GM12865 (cell line): ENCODE data around the gene CCDC9B.

Experiments
- DNase-seq: peaks from one replicate; pipeline ENCODE4 v3.0.0; 2010; ENCODE audit warnings: low read depth
- H3K4me3 ChIP-seq: 2 replicates; pipeline ENCODE4 v1.5.1; 2011; ENCODE audit warnings: mild to moderate bottlenecking, low read depth, low read length, control low read depth
- TF ChIP-seq, protein P1 (sequence below): IDR thresholded peaks from 2 replicates; pipeline ENCODE4 v1.5.1; 2011; ENCODE audit warnings: low read length, control low read depth, low read depth, inconsistent platforms; ENCODE audit not compliant: insufficient read depth; ENCODE audit errors: missing control alignments

Gene CCDC9B

DNA sequence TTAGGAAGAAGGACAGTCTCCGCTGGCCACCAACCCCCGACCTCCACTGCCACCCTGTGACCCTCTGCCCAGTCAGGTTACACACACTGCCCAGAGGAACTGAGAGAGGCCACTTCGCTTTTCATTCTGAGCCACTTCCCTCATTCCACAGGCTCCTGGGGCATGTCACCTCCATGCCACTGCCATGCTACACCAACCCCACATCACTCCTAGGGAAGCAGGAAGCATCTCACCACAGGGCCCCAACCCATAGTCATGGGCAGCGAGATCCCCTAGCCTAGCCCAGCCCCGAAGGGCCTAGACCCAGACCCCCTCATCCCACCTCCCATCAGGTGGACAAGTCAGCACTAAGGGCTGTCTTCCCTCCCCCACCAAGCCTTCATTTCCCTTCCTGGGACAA, 34.4 kb downstream of the CCDC9B start:
- H3K4me3 ChIP-seq: peak overlapping the region; percentile 84
- TF ChIP-seq, protein P1, sequence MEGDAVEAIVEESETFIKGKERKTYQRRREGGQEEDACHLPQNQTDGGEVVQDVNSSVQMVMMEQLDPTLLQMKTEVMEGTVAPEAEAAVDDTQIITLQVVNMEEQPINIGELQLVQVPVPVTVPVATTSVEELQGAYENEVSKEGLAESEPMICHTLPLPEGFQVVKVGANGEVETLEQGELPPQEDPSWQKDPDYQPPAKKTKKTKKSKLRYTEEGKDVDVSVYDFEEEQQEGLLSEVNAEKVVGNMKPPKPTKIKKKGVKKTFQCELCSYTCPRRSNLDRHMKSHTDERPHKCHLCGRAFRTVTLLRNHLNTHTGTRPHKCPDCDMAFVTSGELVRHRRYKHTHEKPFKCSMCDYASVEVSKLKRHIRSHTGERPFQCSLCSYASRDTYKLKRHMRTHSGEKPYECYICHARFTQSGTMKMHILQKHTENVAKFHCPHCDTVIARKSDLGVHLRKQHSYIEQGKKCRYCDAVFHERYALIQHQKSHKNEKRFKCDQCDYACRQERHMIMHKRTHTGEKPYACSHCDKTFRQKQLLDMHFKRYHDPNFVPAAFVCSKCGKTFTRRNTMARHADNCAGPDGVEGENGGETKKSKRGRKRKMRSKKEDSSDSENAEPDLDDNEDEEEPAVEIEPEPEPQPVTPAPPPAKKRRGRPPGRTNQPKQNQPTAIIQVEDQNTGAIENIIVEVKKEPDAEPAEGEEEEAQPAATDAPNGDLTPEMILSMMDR: no peak
- DNase-seq: no peak

DNA sequence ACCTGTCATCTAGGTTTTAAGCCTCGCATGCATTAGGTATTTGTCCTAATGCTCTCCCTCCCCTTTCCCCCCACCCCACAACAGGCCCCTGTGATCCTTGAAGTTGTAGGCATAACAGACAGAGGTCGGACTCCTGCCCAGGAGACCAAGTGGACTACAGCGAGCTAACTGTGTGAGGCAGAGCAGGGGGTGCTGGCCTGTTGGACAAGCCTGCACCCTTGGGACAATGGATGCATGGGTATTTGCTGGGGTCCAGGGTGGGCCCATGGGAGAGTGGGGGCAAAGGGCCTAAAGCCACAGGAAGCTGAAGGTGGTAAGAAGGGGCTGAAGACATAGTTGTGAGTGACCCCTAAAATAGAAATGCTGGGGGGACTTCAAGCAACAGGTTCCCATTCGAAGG, 35.5 kb downstream of the CCDC9B start:
- no peak overlapping the region for H3K4me3 ChIP-seq
- TF ChIP-seq, protein P1: no peak
- no peak for DNase-seq

DNA sequence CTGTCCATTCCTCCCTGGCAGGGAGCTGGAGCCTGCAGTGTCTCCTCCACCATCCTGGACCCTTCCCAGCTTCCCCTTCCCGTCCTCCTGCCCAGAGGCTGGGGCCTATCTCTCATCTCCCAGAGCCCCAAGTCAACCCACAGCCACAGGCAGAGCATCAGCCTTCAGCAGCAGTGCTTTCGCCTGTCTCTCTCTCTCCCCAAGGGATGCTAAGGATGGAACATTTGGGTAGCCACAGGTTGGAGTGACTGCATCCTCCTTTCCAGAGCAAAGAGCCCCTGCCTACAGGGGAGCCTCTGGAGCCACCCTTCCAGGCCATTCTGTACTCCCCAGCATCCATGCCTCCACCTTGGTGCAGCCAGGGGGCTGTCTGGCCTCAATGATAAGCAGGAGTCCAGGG, 37.2 kb downstream of the CCDC9B start:
- no peak for DNase-seq
- H3K4me3 ChIP-seq: no peak overlapping the region
- TF ChIP-seq, protein P1: no peak

DNA sequence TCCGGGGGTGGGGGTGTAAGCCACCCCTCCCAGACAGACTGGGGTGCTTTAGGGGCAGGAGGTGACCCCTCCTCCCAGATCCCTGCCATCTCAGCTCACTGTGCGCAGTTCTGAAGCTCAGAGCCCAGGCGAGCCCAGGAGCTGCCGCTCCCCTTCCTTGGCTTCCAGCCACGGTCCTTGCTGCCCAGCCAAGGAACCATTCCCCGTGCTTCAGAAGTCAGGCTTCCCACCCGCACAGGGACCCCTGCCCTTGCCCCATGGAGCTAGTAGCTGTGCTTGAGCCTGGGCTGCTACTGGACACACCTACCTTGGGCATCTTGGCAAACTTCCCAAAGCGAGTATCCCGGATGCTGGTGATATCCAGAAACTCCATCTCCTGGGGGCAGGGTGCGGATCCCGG, 37.8 kb downstream of the CCDC9B start:
- TF ChIP-seq, protein P1: no peak
- DNase-seq: no peak
- H3K4me3 ChIP-seq: no peak overlapping the region

DNA sequence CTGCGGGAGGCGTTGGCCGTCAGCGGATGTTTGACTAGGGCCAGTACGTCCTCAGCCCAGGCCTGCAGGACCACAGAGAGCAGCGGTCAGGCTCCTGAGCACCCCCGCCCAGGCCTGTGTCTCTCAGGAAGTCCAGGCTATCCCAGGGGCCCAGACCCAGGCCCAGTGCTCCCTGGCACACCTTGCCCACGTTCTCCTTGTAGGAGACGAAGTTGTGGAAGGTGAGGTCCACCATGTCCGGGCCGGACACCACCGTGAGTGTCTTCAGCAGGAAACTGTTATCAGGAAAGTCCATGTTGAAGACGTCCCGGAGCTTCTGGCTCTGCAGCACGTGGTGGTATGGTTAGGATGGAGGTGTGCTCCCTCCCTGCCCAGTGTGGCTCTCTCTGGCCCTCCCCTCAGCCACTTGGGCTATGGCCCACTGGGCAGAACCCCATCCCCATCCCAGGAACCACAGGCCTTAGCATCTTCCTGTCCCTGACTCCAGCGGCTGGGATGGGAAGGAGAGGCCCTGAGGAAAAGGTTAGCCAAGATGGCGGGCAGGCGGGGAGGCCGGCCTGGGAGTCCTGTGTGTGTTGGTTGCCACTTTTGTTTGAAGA, 38.4 kb downstream of the CCDC9B start:
- no peak overlapping the region for H3K4me3 ChIP-seq
- TF ChIP-seq, protein P1: no peak
- DNase-seq: no peak

DNA sequence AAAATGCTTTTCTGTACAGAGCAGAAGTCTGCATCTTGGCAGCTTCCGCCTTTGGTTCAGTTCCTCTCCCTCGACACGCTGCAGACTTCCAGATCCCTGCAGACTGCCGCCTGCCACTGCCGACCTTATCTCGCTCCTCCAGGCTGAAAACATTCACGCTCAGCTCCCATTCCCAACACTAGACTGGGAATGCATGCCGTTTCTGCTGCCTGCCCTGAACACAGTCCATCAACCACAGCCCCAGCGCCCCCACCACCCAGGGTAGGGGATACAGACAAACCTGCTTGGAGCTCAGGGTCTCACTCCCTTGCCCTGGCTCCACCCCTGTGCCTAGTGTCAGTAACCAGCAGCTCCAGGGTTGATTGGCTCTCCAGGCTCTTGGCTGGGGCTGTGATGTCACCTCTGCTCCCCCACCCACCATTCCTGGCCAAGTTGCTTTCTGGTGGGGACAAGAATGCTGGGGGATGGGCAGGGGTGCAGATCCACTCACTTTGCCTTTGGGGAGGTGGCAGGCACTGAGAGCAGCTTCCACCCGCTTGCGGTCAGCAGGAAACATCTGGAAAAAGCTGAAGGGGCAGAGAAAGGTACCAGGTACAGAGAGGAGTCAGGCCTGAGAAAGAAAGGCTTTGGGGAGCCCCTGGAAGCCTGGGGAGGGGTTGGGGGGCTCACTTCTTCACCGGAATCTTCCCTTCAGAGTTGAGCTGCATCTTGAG, 39.1 kb downstream of the CCDC9B start:
- TF ChIP-seq, protein P1: no peak
- no peak overlapping the region for H3K4me3 ChIP-seq

DNA sequence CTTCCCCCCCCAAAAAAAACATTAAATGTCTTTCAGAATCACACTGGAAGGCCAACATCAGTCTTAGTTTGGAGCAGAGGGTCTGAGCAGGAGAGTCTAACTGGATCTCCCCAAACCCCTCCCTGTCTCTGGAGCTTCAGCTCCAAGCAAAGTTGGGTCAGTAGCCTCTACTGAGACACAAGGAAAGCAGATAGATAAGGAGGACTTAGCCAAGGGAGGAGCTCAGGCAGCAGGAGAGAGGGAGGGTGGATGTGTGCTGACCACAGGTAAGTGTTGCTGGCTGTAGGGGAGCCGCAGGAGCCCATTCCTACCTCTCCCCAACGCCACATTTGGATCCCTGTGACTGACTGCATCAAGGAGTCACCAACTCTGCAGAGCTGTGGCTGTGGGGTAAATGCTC, 40.0 kb downstream of the CCDC9B start:
- TF ChIP-seq, protein P1: no peak
- no peak for DNase-seq
- H3K4me3 ChIP-seq: no peak overlapping the region

More for the DNA sequence above, 39.1 kb downstream of the CCDC9B start:
- DNase-seq: no peak
